Measurements from ENCODE around the gene BACE2. TPM values are rescaled to one million over a fixed set of nuclear protein-coding genes. Genes with fewer than 3 reads are reported as not detected.

BACE2 gene
- total and polyA plus RNA-seq, 2 of the 13 experiments (the other 11 are each of a cell fraction or from before 2014, with no cell fraction given), result 0.07 to 0.11 TPM

DNA sequence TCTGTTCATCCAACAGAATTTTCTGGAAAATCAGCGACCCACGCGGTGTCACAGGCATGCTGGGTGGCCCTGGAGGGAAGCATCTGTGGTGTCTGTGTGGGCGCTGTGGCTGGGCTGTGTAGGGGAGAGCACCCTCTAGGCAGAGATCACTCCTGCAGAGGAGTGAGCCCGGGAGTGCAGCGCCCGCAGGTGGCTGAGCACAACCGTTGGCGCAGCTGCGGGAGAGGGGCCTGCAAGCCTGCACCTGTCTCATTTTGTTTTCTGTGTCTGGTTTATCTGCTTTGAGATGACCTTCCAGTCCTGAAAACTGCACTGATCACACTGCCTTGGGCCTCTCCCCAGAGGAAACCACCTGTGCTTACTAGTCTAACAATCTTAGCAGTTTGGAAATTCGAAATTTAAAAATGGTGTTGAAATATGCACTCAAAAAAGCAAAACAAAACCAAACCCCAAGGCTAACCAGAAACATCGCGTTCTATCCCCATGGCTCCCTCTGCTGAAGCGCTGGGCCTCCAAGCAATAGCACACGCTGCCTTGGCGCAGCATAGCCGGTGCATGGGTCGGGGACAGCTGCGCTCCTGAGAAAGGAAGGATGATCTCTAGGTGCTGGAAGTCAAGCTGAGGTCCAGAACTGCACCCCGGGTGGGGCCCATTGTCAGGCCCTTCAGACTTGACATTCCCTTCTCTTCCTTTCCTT is 153.4 kb downstream of the BACE2 start:
- peaks cover 91% of the 10 kb centered on the region for H3K4me1 ChIP-seq (ENCODE audit: insufficient read depth, low read length)
- TF ChIP-seq, protein P1, sequence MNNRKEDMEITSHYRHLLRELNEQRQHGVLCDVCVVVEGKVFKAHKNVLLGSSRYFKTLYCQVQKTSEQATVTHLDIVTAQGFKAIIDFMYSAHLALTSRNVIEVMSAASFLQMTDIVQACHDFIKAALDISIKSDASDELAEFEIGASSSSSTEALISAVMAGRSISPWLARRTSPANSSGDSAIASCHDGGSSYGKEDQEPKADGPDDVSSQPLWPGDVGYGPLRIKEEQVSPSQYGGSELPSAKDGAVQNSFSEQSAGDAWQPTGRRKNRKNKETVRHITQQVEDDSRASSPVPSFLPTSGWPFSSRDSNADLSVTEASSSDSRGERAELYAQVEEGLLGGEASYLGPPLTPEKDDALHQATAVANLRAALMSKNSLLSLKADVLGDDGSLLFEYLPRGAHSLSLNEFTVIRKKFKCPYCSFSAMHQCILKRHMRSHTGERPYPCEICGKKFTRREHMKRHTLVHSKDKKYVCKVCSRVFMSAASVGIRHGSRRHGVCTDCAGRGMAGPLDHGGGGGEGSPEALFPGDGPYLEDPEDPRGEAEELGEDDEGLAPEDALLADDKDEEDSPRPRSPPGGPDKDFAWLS (CRISPR knock-in tag; IDR thresholded peaks at IDR 0.05; ENCODE audit: borderline replicate concordance), result no peak
- TF ChIP-seq ZMYM3 (CRISPR knock-in tag; IDR thresholded peaks at IDR 0.05), result peak; percentile 37; the same call in 1 of the 2 replicates
- no peak for TF ChIP-seq MED1 (CRISPR knock-in tag; IDR thresholded peaks at IDR 0.05)
- TF ChIP-seq HDAC6 (IDR thresholded peaks at IDR 0.05; ENCODE audit: low read depth, low read length), result no peak
- TF ChIP-seq, protein P2, sequence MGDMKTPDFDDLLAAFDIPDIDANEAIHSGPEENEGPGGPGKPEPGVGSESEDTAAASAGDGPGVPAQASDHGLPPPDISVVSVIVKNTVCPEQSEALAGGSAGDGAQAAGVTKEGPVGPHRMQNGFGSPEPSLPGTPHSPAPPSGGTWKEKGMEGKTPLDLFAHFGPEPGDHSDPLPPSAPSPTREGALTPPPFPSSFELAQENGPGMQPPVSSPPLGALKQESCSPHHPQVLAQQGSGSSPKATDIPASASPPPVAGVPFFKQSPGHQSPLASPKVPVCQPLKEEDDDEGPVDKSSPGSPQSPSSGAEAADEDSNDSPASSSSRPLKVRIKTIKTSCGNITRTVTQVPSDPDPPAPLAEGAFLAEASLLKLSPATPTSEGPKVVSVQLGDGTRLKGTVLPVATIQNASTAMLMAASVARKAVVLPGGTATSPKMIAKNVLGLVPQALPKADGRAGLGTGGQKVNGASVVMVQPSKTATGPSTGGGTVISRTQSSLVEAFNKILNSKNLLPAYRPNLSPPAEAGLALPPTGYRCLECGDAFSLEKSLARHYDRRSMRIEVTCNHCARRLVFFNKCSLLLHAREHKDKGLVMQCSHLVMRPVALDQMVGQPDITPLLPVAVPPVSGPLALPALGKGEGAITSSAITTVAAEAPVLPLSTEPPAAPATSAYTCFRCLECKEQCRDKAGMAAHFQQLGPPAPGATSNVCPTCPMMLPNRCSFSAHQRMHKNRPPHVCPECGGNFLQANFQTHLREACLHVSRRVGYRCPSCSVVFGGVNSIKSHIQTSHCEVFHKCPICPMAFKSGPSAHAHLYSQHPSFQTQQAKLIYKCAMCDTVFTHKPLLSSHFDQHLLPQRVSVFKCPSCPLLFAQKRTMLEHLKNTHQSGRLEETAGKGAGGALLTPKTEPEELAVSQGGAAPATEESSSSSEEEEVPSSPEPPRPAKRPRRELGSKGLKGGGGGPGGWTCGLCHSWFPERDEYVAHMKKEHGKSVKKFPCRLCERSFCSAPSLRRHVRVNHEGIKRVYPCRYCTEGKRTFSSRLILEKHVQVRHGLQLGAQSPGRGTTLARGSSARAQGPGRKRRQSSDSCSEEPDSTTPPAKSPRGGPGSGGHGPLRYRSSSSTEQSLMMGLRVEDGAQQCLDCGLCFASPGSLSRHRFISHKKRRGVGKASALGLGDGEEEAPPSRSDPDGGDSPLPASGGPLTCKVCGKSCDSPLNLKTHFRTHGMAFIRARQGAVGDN (CRISPR knock-in tag; IDR thresholded peaks at IDR 0.05), result peak; percentile 87
- TF ChIP-seq ZNF292 (CRISPR knock-in tag; IDR thresholded peaks at IDR 0.05; ENCODE audit: borderline replicate concordance, low read depth), result peak; percentile 86
- no peak for TF ChIP-seq SPEN (CRISPR knock-in tag; IDR thresholded peaks at IDR 0.05; ENCODE audit: low read depth)
- TF ChIP-seq, protein P3, sequence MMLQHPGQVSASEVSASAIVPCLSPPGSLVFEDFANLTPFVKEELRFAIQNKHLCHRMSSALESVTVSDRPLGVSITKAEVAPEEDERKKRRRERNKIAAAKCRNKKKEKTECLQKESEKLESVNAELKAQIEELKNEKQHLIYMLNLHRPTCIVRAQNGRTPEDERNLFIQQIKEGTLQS (CRISPR knock-in tag; IDR thresholded peaks at IDR 0.05), result no peak
- 0 out of 2 replicates have a peak, but pooled peaks have one; percentile 14 for TF ChIP-seq SP4 (CRISPR knock-in tag; IDR thresholded peaks at IDR 0.05)
- TF ChIP-seq HHEX (CRISPR knock-in tag; IDR thresholded peaks at IDR 0.05), result no peak
- TF ChIP-seq, protein P4, sequence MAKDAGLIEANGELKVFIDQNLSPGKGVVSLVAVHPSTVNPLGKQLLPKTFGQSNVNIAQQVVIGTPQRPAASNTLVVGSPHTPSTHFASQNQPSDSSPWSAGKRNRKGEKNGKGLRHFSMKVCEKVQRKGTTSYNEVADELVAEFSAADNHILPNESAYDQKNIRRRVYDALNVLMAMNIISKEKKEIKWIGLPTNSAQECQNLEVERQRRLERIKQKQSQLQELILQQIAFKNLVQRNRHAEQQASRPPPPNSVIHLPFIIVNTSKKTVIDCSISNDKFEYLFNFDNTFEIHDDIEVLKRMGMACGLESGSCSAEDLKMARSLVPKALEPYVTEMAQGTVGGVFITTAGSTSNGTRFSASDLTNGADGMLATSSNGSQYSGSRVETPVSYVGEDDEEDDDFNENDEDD (CRISPR knock-in tag; IDR thresholded peaks at IDR 0.05; ENCODE audit: borderline replicate concordance), result peak; percentile 25; the same call in 1 of the 2 replicates
- TF ChIP-seq RBAK (CRISPR knock-in tag; IDR thresholded peaks at IDR 0.05), result peak; percentile 82
- TF ChIP-seq ZSCAN21 (CRISPR knock-in tag; IDR thresholded peaks at IDR 0.05; ENCODE audit: borderline replicate concordance), result no peak
- TF ChIP-seq, protein P5, sequence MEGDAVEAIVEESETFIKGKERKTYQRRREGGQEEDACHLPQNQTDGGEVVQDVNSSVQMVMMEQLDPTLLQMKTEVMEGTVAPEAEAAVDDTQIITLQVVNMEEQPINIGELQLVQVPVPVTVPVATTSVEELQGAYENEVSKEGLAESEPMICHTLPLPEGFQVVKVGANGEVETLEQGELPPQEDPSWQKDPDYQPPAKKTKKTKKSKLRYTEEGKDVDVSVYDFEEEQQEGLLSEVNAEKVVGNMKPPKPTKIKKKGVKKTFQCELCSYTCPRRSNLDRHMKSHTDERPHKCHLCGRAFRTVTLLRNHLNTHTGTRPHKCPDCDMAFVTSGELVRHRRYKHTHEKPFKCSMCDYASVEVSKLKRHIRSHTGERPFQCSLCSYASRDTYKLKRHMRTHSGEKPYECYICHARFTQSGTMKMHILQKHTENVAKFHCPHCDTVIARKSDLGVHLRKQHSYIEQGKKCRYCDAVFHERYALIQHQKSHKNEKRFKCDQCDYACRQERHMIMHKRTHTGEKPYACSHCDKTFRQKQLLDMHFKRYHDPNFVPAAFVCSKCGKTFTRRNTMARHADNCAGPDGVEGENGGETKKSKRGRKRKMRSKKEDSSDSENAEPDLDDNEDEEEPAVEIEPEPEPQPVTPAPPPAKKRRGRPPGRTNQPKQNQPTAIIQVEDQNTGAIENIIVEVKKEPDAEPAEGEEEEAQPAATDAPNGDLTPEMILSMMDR (CRISPR knock-in tag; IDR thresholded peaks at IDR 0.05), result peak; percentile 63

More for the DNA sequence above, 153.4 kb downstream of the BACE2 start:
- no peaks in the 10 kb centered on the region for H4K20me1 ChIP-seq (ENCODE audit: insufficient read depth, low read length)
- peak overlapping the region; percentile 32 to 69 (median 38); a peak in 5 of 6 replicates for H3K4me3 ChIP-seq (replicated peaks in 1 of 3; ENCODE audit: insufficient read depth in 1 of 3, low read depth in 2 of 3, low read length in 3 of 3)
- CTCF ChIA-PET (ENCODE audit: low intra/inter-chr PET ratio, low total read pairs), result interaction anchor here (1.8 kb wide), 1 partner anchor 38 kb away, joined by 3 read pairs; no protein-coding TSS in a partner anchor
- no peak for DNase-seq (ENCODE audit: low spot score)
- H3K4me2 ChIP-seq (ENCODE audit: low read depth, low read length), result peak overlapping the region; percentile 97
- ATAC-seq, result peak; percentile 24
- WGBS (ENCODE audit: low lambda C conversion rate), result 44% methylated on average over 11 of the region's 20 CpGs
- POLR2A ChIA-PET, result interaction anchor here (1.6 to 8.6 kb wide), 7 partner anchors 14 to 50 kb away, joined by 5 to 105 read pairs (median 18); partner anchors contain the start of gene MX2
- no peaks in the 10 kb centered on the region for H3K36me3 ChIP-seq (replicated peaks in 1 of 2; ENCODE audit: control insufficient read depth in 1 of 2, insufficient read depth in 2 of 2, low read length in 2 of 2)
- no TSS peak for BruUV-seq (replicated peaks)
- H3K79me2 ChIP-seq (ENCODE audit: insufficient read depth, low read length), result peaks cover 20% of the 10 kb centered on the region
- no peaks in the 10 kb centered on the region for H3K9me3 ChIP-seq (ENCODE audit: low read length)
- FAIRE-seq, result no peak
- peak overlapping the region; percentile 76 for H3K9ac ChIP-seq (ENCODE audit: insufficient read depth, low read depth, low read length)
- no peak overlapping the region for H2AFZ ChIP-seq (ENCODE audit: low read length)
- no peaks in the 10 kb centered on the region for H3K27me3 ChIP-seq (ENCODE audit: control insufficient read depth in 1 of 2, insufficient read depth in 2 of 2, low read length in 2 of 2)
- in situ Hi-C loops (cut with HindIII; ENCODE audit: extremely low pct_ligation_motif_present, low pct_unique_long_range_greater_than_20kb), result no loop called here
- intact Hi-C loops (cut with micrococcal nuclease; ENCODE audit: unreplicated experiment), result no loop called here
- H3K27ac ChIP-seq (ENCODE audit: extremely low read length, insufficient read depth, low read length), result peak overlapping the region; percentile 96
